GM18517 (cell line): Measurements from ENCODE around the gene ZNF77.
A peak's percentile ranks its signal among the peaks of the same experiment; 100 is the strongest.
"Not testable (repeated sequence)": the region's sequence is repeated elsewhere in the genome, so short reads cannot be mapped to it uniquely, and the experiment has no call there.

ENCODE experiments used
- ATAC-seq: cut with Tn5 transposase; IDR thresholded peaks from one replicate; pipeline ENCODE4 v1.9.1; 2021; ENCODE audit warnings: mild to moderate bottlenecking, moderate library complexity; ENCODE audit not compliant: unreplicated experiment

Gene ZNF77

DNA sequence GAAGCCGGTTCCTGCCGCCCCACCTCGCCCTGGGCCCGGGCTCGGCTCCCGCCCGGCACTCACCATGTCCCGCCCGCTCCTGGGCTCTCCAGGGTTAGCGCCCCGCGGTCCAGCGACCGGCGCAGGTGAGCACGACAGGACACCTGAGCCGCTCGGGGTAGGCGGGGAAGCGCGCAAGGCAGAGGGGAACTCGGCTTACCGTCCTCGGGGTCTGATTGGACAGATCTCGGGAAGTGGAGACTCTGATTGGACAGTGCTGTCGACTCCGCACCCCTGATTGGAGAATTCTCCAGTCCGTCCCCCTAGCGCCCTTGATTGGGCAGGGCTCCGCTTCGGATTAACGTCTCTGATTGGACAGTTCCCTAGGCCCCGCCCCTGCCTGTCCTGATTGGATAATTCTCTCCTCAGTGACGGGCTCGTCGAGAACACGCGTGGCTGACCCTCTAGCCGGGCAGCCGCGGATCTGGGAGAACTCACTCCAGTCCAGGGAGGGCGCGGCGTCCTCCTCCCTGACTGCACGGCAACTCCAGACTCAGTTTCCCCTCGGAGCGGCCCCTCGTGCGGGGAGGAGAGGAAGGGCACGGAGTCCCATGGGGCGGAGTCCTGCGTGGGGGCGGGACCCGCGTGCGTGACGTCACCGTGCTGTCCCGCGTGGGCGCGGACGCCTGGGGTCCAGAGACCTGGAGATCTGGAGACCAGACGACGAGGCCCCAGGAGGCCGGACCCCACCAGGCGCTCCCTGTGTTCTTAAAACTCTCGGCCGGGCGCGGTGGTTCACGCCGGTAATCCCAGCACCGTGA is at the start of gene ZNF77:
Gene ZNF77 (minus strand): TSS at position 197 of the 800 bp plus-strand sequence. CDS start 131 bp downstream, at position 66.
- peak; percentile 91 for ATAC-seq

DNA sequence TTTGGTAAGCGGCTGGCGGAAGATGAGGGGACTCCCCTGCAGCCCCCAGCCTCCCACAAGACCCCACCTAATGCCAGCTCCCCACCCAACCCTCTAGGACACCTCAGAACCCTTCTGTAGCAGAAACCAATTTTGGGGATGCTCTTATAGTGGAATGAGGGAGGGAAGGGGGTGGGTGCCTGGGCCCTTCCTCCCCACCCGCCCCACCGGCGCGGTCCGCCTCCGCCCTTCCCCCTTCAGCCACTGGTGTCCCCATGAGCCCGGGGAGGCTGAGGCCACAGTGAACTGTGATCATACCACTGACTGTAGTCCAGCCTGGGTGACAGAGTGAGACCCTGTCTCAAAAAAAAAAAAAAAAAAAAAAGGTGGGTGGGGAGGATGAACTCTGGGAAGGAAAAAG is 48.8 kb upstream of the ZNF77 start:
- no peak for ATAC-seq

- no peak for ATAC-seq
Observed at GRCh38 chr19:2992958-2993357, 48.2 kb upstream of the ZNF77 start.

GRCh38 chr19:2992333-2992732 is 47.6 kb upstream of the ZNF77 start:
- not testable (repeated sequence) for ATAC-seq

GRCh38 chr19:2989236-2989946 is 44.6 kb upstream of the ZNF77 start:
- no peak for ATAC-seq

- no peak for ATAC-seq
Observed at GRCh38 chr19:2988568-2988967, 43.8 kb upstream of the ZNF77 start.

- ATAC-seq: no peak
Observed at GRCh38 chr19:2987797-2988196, 43.0 kb upstream of the ZNF77 start.

GRCh38 chr19:2986951-2987524 is 42.3 kb upstream of the ZNF77 start:
- no peak for ATAC-seq

DNA sequence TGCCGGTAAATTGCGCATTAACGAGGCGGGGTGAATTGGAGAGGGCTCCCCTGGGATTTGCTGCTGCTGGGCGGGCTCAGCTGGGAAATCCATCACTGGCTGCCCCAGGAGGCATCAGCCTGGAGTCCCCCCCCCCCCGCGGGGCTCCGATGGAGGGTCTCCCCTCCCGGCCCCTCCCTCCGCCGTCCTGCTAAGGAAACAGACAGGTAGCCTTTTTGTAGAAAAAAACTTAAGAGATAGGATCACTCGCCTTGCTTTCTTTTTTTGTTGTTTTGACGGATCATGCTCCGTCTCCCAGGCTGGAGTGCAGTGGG is 39.4 kb upstream of the ZNF77 start:
- ATAC-seq: no peak

- no peak for ATAC-seq
Observed at GRCh38 chr19:2983351-2984214, 38.8 kb upstream of the ZNF77 start.

- ATAC-seq: no peak
Observed at GRCh38 chr19:2982983-2983350, 38.2 kb upstream of the ZNF77 start.

GRCh38 chr19:2982561-2982960 is 37.8 kb upstream of the ZNF77 start:
- ATAC-seq: no peak

DNA sequence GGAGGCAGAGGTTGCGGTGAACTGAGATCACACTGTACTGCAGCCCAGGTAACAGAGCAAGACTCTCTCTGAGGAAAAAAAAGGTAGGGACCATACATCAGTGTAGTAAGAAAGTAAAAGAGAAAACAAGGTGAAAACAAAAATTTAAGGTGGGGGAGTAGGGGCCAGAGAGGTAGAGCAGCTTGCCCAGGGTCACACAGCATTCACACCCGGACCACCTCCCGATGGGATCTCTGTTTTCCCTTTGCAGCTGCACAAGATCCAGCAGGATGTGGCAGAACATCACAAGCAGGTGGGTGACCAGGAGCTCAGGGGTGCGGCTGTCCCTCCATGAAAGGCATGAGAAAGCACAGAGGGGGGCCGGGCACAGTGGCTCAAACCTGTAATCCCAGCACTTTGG is 37.1 kb upstream of the ZNF77 start:
- no peak for ATAC-seq

DNA sequence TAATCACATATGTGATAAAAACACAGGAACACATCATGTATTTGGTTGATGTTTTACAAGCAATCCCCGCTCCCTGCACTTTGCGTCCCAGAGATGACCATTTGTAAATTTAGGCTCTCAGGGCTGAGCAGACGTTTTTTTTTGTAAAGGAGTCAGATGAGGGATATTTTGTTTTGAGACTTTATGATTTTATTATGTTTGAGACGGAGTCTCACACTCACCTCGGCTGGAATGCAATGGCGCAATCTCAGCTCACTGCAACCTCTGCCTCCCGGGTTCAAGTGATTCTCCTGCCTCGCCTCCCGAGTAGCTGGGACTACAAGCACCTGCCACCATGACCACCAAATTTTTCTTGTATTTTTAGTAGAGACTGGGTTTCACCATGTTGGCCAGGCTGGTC is 34.0 kb upstream of the ZNF77 start:
- no peak for ATAC-seq

DNA sequence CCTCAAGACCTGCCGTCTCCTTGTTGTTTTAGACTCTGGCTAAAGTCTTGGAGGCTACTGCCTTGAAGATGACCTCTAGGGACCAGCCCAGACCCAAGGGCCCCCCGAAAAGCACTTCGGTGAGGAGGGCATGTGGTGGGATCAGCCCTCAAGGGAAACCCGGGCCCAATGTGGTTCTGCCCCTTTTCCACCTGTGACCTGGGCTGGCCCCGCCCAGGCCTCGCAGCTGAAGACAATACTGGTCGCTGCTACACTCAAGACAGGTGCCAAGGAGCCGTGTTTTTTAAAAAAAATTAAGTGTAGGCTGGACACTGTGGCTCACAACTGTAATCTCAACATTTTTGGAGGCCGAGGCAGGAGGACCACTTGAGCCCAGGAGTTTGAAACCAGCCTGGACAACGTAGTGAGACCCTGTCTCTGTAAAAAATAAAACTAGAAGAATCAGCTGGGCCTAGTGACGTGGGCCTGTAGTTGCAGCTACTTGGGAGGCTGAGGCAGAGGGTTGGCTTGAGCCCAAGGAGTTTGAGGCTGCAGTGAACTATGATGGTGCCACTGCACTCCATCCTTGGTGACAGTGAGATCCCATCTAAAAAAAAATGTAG is 33.5 kb upstream of the ZNF77 start:
- no peak for ATAC-seq

GRCh38 chr19:2977746-2978138 is 33.0 kb upstream of the ZNF77 start:
- no peak for ATAC-seq

- ATAC-seq: peak; percentile 83
Observed at GRCh38 chr19:2977001-2977745, 32.4 kb upstream of the ZNF77 start, which contains the start of gene TLE6. TSS of gene TLE6 (plus strand) at chr19:2977564. CDS start at chr19:2978234, 670 bp downstream.

DNA sequence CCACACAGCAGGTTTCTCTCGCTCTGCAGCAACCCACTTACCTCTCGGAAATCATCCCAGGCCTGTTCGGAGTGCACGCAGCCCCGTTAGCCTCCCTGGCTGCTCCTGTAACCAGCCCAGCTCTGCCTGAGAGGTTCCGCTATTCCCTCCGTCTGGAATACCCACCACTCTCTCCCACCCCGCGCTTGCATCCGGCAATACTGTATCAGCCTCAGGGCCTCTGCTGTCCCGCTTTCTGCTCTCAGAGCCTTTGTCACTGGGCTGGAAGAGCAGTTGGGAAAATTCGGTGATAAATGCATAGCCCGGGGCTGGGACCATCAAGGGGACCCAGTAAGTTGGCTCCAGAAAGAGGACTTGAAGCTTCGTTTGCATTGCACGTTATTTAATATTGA is 31.8 kb upstream of the ZNF77 start:
- no peak for ATAC-seq

- ATAC-seq: no peak
Observed at GRCh38 chr19:2974342-2975041, 29.7 kb upstream of the ZNF77 start.
